Adipose tissue (tissue), 3 donors: ENCODE measurements around the gene ICE2. TPM values are rescaled to one million over a fixed set of nuclear protein-coding genes. Genes with fewer than 3 reads are reported as not detected.

Experiments used
- H3K27ac ChIP-seq: one replicate; pipeline ENCODE4 v1.5.1; 2013; ENCODE audit warnings: low read depth, low read length
- WGBS, 3 donors: extraction: QIAGEN DNeasy Blood & Tissue Kit; methylation state at CpG; one replicate each; pipeline ENCODE4 v1.1.7; 2013; 5-methylcytosine and 5-hydroxymethylcytosine counted together
- polyA plus RNA-seq, 3 donors: library from polyadenylated mRNA; stranded (reverse); fragments of 200-250 nt; gene quantifications; one replicate each; pipeline ENCODE4 v1.2.3, GENCODE V29; 2013
- donor health status: healthy with polysubstance abuse.
- donor health status: Bipolar disorder and iron deficiency.
- donor health status: healthy.

ICE2 gene
- polyA plus RNA-seq, 3 donors: 7.2 to 13.2 (median 9.6) TPM

DNA sequence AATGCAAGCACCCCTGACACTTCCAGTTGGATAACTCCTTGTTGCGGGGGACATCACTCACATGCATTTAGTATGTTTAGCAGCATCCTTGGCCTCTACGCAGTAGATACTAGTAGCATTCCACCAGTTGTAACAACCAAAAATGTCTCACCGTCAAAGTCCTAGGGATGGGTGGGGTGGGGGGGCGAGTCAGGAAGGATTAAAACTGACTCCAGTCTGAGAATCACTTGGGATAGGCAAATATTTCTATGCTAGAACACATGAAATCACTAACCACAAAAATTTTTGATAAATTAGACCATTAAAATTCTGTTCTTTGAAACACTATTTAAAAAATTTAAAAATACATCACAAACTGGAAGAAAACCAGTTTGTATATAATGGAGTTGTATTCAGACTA, 18.0 kb downstream of the ICE2 start:
- 94 to 97% (median 96%) methylated on average over 4 of the region's 4 CpGs for WGBS, 3 donors
- no peak overlapping the region for H3K27ac ChIP-seq

DNA sequence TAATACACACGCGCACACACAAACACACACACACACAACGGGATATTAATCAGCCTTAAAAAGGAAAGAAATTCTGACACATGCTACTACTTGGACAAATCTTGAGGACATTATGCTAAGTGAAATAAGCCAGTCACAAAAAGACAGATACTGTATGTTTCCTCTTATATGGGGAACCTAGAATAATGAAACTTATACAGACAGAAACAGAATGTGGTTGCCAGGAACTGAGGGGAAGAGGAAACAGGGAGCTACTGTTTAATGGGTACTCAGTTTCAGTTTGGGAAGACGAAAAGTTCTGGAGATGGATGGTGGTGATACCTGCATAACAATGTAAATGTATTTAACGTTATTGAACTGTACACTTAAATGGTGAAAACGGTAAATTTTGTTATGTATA, 20.2 kb downstream of the ICE2 start:
- no peak overlapping the region for H3K27ac ChIP-seq
- 75 to 87% (median 78%) methylated on average over 6 of the region's 6 CpGs for WGBS, 3 donors

DNA sequence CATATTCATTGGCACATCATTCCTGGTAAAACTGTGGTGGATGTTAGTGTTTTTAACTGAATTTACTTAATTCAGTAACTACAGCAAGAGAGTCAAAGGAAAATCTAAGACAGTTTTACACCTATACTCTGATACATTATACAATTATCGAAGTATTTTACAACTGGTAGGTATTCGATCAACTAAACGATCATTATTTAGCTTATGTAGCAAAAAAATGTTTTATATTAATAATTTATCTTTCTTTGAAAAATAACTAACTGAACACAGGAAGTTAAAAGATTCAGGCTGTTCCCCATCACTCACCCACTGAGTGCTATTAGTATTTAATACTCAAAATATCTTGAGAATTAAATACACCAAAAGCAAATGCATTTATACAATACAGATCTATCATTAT, 21.0 kb downstream of the ICE2 start:
- H3K27ac ChIP-seq: no peak overlapping the region
- WGBS, 3 donors: 89 to 97% (median 90%) methylated on average over 3 of the region's 3 CpGs

DNA sequence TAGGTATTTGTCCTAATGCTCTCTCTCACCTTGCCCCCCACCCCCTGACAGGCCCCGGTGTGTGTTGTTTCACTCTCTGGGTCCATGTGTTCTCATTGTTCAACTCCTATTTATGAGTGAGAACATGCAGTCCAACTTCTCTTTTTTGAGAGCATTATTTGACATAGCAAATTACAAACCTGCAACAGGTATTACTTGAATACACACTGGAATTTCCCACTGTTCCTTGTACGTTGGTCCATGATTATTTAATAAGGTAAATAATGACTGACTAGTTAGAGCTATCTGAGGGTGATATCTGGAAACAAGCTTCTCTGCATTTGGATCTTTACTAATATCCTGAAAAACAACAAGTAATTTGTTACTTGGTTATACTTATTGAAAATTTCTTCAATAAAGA, 24.1 kb downstream of the ICE2 start:
- 71 to 89% (median 85%) methylated on average over 2 of the region's 2 CpGs for WGBS, 3 donors
- no peak overlapping the region for H3K27ac ChIP-seq

DNA sequence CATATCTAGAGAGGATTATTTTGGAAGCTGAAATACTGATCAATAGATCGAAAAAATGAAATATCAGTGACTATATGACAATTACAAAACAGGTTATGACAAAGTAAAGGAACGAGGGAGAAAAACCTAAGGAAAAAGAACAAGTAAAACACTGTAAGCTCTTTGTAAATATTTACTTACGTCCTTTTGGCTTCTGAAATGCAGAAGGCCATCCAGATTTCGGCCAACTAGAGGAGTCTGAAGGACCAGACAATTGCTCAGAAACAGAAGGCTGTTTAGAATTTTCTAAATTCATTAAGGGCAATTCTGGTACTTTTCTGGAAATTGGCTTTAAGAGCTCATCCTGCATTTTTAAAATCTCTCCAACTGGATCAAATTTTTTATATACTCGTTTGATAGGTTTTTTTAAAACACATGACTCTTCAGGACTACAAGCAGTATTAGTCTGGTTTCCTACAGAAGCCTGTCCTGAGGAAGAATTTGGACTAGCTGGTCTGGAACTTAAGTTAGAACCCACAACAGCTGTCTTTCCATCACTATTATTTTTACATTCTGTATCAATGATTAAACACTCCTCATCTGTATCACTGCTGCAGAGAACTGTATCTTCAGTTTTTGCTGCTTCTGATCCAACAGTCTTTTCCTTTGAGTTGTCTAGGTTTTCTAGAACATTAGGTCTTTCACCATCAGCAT, 30.1 kb downstream of the ICE2 start:
- H3K27ac ChIP-seq: no peak overlapping the region
- WGBS, 3 donors: 54 to 72% (median 69%) methylated on average over 5 of the region's 5 CpGs

DNA sequence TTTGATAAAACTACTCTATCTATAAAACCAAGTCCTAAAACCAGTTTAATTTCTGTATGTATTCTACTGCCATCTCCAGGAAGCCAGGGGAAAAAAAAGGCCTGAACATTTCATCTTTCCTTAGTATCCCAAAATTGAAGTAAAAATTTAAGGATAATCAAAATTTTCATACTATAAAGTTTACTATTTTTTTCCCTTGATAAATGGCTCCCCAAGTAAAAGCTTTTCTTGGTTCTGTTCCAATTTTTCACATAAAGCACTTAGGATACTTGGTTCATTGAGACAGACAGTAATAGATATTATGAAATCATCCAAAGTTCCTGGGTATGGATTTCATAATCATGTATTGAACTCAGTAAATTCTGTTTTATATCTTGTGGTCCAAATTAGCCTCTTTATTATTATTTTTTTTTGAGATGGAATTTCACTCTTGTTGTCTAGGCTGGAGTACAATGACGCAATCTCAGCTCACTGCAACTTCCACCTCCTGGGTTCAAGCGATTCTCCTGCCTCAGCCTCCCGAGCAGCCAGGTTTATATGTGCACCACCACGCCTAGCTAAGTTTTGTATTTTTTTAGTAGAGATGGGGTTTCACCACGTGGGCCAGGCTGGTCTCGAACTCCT, 34.5 kb downstream of the ICE2 start:
- 74 to 87% (median 79%) methylated on average over 6 of the region's 6 CpGs for WGBS, 3 donors
- H3K27ac ChIP-seq: no peak overlapping the region

DNA sequence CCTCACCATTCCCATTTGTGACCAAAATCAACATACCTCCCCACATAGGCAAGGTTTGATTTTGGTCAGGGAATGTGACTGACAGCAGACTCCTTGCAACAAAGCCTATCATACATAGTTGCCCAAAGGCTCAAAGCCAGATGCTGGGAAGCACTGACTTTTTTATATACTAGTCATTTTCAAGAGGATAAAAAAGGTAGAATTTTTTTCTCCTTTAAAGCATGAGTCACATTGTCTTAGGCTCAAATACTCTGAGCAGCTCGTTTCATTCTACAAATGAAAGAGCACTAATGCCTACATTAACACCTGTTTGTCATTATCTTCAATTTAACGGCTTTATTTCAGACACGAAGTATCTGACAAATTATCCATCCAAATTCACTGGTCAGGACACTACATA, 36.2 kb downstream of the ICE2 start:
- no peak overlapping the region for H3K27ac ChIP-seq
- 77 to 86% (median 83%) methylated on average over 3 of the region's 3 CpGs for WGBS, 3 donors

DNA sequence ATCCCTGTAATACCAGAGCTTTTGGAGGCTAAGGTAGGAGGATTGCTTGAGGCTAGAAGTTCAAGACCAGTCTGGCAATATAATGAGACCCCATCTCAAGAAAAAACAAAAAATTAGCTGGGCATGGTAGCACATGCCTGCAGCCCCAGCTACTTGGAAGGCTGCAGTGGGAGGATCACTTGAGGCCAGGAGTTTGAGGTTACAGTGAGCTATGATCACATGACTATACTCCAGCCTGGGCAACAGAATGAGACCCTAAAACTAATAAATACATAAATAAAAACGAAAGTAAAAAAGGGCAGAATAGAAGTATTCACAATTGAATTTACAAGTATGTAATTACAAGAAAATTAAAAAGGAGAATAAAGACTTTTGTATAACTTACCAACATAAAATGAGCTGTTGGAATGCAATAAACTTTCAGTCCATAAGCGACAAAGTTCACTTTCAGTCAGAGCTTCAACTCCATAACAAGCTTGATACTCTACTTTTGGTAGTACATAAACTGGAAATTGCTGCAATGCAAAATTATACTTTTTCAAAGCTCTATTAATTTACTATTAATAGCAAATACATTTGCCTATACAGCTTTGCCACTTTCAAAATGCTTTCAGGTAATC, 36.8 kb downstream of the ICE2 start:
- 83 to 89% (median 89%) methylated on average over 2 of the region's 2 CpGs for WGBS, 3 donors
- H3K27ac ChIP-seq: no peak overlapping the region

DNA sequence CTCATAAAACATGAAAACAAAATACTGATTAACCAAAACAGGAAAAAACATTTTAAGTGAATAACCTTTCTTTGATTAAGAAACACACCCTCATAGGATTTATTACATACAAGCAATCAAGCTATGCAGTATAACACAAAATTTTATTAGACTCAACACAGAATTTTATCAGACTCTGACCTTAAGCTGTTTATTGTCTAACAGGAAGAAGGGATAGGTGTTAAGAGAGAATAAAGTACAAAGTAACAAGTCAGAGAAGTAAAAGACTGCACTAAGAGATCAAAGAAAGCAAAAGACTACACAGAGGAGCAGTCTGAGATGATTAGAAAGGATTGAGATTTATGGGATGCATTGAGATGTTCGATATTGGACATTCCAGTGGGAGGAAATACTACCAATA, 37.6 kb downstream of the ICE2 start:
- H3K27ac ChIP-seq: no peak overlapping the region
- 72 to 80% (median 78%) methylated on average over 1 of the region's 1 CpG for WGBS, 3 donors

DNA sequence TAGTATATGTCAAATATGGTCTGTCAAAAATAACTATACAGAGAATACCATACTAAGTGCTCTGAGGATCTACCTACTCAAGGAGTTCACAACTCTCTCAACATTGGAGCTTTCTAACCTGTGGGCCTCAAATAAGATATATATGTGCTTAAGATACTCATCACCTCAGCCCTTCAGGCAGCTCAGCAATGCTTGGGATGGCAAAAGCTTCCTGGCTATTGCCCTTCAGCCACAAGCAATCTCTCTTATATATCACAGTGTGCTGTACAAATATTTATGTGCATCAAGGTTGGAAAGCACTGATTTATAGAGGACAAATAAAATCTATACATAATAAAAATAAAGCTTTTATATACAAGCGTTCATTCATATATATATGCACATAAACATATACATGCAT, 40.3 kb downstream of the ICE2 start:
- no peak overlapping the region for H3K27ac ChIP-seq
- 93 to 94% (median 94%) methylated on average over 1 of the region's 1 CpG for WGBS, 3 donors

DNA sequence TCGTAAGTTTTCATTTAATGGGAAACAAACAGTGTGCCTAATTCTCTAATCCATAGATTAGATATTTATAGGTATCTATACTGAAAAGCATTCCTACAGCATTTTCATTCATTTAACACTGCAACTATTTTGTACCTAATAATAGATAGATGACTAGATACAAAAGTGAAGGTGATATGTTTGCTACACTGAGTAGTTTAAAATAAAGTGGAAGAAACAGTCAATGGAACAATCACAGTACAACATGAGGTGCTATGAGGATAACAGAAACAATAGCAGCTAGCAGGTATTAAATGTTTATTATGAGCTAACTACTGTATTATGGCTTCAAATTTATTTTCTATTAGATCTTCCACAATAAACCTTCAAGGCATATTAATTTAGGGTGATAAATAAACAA, 50.0 kb downstream of the ICE2 start:
- WGBS, 3 donors: 95 to 98% (median 98%) methylated on average over 1 of the region's 1 CpG
- H3K27ac ChIP-seq: no peak overlapping the region

DNA sequence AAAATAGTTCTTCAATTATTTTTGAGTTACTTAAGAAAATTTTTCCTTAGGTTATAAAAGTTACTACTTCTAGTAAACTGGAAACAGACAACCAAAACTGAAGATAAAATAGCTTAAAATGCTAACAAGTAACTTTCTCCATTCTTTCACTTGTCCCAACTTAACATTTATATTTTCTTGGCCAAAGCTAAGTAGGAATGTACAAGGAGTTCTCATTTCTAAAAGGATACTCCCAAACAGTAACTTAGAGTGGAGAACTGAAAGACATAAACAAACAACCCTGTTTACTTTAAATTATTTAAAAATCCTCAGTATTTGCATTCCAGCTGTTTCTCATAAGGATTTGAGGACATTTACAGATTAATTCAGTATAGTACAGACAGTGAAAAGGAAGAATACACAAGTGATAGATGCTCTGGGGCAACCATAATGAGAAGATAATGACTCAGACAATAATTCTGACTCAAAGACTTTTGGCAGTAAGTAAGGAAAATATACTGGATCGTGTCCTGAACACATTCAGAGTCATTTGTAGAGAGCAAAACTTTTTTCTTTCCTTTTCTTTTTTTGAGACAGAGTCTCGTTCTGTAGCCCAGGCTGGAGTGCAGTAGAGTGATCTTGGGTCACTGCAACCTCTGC, 52.0 kb downstream of the ICE2 start:
- WGBS, 3 donors: 37 to 69% (median 55%) methylated on average over 2 of the region's 2 CpGs
- H3K27ac ChIP-seq: no peak overlapping the region

DNA sequence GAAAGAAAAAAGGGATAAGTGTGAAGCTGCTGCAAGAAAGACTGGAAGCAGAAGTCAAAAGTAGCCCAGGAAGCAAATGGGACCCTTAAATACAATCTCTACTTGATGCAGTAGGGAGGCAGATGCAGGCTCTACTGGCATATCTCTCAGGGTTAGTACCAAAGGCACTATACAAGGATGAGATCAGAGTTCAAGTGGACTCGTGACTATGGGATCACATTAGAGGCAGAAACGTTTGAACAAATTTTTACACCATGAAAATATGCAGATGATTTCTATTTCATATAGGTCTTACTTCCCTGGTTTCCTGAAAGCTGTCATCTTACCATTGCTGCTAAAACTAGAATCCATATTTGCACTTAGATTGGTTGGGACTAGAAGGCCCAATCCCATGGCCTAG, 53.5 kb downstream of the ICE2 start:
- 77 to 86% (median 80%) methylated on average over 2 of the region's 2 CpGs for WGBS, 3 donors
- H3K27ac ChIP-seq: no peak overlapping the region

DNA sequence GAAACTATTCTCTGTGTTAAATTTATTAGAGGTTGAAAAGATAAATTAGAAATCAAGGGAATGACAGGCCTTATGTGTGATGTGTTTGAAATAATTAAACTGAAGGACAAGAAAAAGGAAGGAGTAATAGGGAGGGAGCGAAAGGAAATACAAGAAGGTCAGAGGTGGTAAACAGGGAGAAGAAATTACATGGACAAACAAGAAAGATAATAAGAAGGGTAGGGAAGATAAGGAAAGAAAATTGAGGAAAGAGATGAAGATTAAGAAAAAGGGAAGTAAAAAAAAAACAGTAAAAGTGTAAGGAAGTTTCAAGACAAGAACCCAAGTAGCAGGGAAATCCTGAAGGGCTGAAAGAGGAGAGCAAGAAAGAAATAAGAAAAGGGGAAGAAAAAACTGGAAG, 54.9 kb downstream of the ICE2 start:
- 76 to 86% (median 84%) methylated on average over 1 of the region's 1 CpG for WGBS, 3 donors
- no peak overlapping the region for H3K27ac ChIP-seq

DNA sequence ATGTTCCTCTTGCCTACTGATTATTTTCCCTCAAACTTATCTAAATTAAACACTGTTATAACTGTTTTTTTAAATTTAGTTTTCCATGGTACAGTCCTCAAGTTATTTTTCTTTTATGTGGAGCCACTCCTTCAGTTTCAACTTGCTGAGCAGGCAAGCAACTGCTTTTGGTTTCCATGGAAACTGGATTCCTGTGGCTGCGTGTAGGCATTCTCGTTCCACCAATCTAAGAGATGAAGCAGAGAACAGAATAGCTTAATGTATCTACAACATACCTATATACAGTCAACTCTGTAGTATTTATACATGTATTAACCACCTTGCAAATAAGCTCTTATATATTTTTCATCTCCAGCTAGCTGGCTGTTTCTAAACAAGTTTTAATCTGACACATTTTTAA, 55.4 kb downstream of the ICE2 start:
- H3K27ac ChIP-seq: no peak overlapping the region
- WGBS, 3 donors: 7 to 41% (median 35%) methylated on average over 2 of the region's 2 CpGs

DNA sequence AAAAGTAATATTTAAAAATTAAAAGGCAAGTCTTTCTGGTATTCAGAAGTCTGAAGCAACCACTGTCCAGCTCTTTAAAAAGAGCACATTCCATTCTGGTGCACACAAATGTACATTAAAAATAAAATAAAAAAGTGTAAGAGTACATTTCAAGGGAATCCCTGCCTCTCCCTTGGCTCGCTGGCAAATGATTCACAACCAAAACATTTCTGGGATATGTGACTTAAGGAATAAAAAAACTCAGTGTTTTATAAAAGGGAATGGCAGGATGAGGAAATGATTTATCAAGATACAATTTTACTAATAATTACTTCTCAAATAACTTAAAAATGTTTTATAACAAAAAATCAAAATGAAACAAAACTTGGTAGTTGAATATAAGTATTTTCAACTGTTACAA, 57.4 kb downstream of the ICE2 start:
- no peak overlapping the region for H3K27ac ChIP-seq
- 60 to 95% (median 66%) methylated on average over 1 of the region's 1 CpG for WGBS, 3 donors

DNA sequence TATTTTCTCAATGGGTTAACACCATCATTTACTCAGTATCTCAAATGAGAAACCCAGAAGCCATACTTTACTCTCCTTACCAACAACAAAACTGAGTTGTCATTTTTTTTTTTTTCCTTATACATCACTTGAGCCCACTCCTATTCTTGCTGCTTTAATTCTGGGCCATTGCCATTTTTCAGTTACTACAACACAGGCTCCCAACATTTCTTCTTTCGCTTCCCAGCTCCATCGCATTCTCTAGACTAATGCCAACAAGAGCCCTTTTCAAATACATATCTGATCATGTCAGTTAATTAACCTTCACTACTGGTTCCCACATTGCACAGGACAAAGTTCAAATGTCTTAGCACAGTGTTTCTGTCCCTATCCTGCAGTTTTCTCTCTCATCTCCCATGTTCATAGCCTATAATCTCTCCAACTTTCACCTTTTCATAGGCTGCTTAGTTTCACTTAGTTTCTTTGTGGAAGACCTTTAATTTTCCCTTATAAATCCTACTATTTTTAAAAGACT, 58.7 kb downstream of the ICE2 start:
- WGBS, 3 donors: 80 to 89% (median 85%) methylated on average over 2 of the region's 2 CpGs
- no peak overlapping the region for H3K27ac ChIP-seq

DNA sequence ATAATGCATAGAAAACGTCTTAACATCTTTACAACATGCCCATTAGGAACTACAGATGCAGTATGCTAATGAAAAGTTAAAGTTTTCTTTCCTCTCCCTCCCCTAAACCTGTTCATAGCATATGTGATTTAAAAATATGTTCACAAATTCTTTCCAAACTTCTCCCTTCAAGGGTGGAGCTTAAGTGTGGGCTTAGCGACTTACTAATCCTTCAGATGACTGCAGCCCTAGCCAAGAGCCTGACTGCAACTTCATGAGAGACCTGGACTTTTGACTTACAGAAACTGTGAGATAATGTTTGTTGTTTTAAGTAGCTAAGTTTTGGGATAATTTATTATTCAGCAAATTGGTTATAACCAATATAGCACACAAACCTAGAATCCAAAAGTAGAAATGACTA, 59.2 kb downstream of the ICE2 start:
- WGBS, 3 donors: 71 to 86% (median 73%) methylated on average over 2 of the region's 2 CpGs
- no peak overlapping the region for H3K27ac ChIP-seq

DNA sequence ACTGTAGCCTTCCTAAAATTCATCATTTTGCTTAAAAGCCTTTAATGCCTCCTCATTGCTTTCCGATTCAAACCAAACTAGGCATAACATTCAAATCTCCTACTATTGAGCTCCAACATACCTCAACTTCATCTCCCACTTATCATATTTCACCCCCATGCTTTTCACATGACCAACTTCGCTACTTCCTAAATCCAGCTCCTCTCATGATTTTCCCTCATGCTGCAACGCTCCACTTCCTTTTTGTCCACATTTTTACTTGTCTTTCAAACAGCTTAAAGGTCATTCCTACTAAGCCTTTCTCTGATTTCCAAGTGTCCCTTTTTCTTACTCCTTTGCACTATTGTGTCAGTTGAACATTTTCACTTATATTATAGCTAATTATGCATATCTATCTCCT, 60.8 kb downstream of the ICE2 start:
- WGBS, 3 donors: 86 to 95% (median 87%) methylated on average over 3 of the region's 3 CpGs
- H3K27ac ChIP-seq: no peak overlapping the region
